Ishikawa (cell line): ENCODE measurements around the gene RBM6.

Experiments
- CREB1 ChIP-seq: IDR thresholded peaks from 2 replicates; pipeline ENCODE4 v1.6.1; 2012; ENCODE audit warnings: low read depth
- EP300 ChIP-seq: IDR thresholded peaks from 2 replicates; pipeline ENCODE4 v1.6.1; 2012; ENCODE audit warnings: borderline replicate concordance
- YY1 ChIP-seq: IDR thresholded peaks from 2 replicates; pipeline ENCODE4 v1.6.1; 2012; ENCODE audit warnings: low read depth
- TF ChIP-seq, protein P1 (sequence below): IDR thresholded peaks from 2 replicates; pipeline ENCODE4 v1.6.1; 2012; ENCODE audit warnings: low read depth, mild to moderate bottlenecking

DNA sequence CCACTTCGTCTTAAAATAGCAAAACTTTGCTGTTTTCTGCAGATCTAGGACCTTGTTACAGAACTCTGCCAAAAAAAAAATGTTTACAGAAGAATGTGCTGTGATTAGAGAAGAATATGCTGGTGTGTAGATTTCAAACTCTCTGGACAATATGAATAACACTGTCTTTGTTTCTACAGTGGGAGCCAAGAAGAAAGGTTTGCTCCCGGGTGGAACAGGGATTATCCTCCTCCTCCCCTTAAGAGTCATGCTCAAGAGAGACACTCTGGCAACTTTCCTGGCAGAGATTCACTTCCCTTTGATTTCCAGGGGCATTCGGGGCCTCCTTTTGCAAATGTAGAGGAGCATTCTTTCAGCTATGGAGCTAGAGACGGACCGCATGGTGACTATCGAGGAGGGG, 27.3 kb downstream of the RBM6 start:
- TF ChIP-seq EP300 (no peak), CREB1 (no peak), YY1 (no peak)
- TF ChIP-seq, protein P1, sequence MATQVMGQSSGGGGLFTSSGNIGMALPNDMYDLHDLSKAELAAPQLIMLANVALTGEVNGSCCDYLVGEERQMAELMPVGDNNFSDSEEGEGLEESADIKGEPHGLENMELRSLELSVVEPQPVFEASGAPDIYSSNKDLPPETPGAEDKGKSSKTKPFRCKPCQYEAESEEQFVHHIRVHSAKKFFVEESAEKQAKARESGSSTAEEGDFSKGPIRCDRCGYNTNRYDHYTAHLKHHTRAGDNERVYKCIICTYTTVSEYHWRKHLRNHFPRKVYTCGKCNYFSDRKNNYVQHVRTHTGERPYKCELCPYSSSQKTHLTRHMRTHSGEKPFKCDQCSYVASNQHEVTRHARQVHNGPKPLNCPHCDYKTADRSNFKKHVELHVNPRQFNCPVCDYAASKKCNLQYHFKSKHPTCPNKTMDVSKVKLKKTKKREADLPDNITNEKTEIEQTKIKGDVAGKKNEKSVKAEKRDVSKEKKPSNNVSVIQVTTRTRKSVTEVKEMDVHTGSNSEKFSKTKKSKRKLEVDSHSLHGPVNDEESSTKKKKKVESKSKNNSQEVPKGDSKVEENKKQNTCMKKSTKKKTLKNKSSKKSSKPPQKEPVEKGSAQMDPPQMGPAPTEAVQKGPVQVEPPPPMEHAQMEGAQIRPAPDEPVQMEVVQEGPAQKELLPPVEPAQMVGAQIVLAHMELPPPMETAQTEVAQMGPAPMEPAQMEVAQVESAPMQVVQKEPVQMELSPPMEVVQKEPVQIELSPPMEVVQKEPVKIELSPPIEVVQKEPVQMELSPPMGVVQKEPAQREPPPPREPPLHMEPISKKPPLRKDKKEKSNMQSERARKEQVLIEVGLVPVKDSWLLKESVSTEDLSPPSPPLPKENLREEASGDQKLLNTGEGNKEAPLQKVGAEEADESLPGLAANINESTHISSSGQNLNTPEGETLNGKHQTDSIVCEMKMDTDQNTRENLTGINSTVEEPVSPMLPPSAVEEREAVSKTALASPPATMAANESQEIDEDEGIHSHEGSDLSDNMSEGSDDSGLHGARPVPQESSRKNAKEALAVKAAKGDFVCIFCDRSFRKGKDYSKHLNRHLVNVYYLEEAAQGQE = no peak
